Mesenchymal stem cell (in vitro differentiated cells and primary cell): ENCODE measurements around the gene GTF3C2.

Experiments used
- DNase-seq: peaks from one replicate; pipeline ENCODE4 v3.0.0-alpha.2; 2013
- H2AFZ ChIP-seq: one replicate; pipeline ENCODE4 v1.6.1; 2013; ENCODE audit warnings: low read depth, mild to moderate bottlenecking, control low read depth, inconsistent platforms, low read length, moderate library complexity
- H2AK5ac ChIP-seq: 2 replicates; pipeline ENCODE4 v1.6.1; 2013; ENCODE audit warnings: low read length, moderate library complexity, mild to moderate bottlenecking, inconsistent platforms; ENCODE audit not compliant: severe bottlenecking
- H2BK120ac ChIP-seq: one replicate; pipeline ENCODE4 v1.6.1; 2013; ENCODE audit warnings: low read depth, mild to moderate bottlenecking, inconsistent platforms, low read length, moderate library complexity
- H2BK12ac ChIP-seq, 2 experiments: one replicate each; pipeline ENCODE4 v1.6.1; 2013; ENCODE audit warnings: inconsistent platforms in 2 of 2, low read length in 2 of 2, mild to moderate bottlenecking in 2 of 2, moderate library complexity in 2 of 2, control low read depth in 1 of 2
- H2BK15ac ChIP-seq: one replicate; pipeline ENCODE4 v1.6.1; 2013; ENCODE audit warnings: mild to moderate bottlenecking, low read depth, inconsistent platforms; ENCODE audit not compliant: poor library complexity, severe bottlenecking
- H2BK5ac ChIP-seq: 2 replicates; pipeline ENCODE4 v1.6.1; 2013; ENCODE audit warnings: low read depth, mild to moderate bottlenecking, low read length, control low read depth, inconsistent platforms; ENCODE audit not compliant: poor library complexity, severe bottlenecking
- H3K14ac ChIP-seq, 2 experiments: one replicate each; pipeline ENCODE4 v1.6.1; 2013; ENCODE audit warnings: inconsistent platforms in 2 of 2, low read length in 2 of 2, control low read depth in 1 of 2, mild to moderate bottlenecking in 1 of 2, moderate library complexity in 1 of 2
- H3K18ac ChIP-seq, 2 experiments: one replicate each; pipeline ENCODE4 v1.6.1; 2013; ENCODE audit warnings: inconsistent platforms in 2 of 2, low read length in 2 of 2, control low read depth in 1 of 2, low read depth in 1 of 2, mild to moderate bottlenecking in 1 of 2
- H3K23ac ChIP-seq, 2 experiments: one replicate each; pipeline ENCODE4 v1.6.1; 2013; ENCODE audit warnings: inconsistent platforms in 2 of 2, low read length in 2 of 2, mild to moderate bottlenecking in 2 of 2, moderate library complexity in 2 of 2, control low read depth in 1 of 2
- H3K27ac ChIP-seq: 2 replicates; pipeline ENCODE4 v1.5.1; 2013; ENCODE audit warnings: mild to moderate bottlenecking, moderate library complexity, low read length, control low read depth, inconsistent platforms; ENCODE audit not compliant: poor library complexity, severe bottlenecking
- H3K27me3 ChIP-seq, 2 experiments: 2 replicates each; pipeline versions ENCODE4 v1.6.1 to v1.7.0; 2013; ENCODE audit warnings: low read length in 2 of 2, mild to moderate bottlenecking in 2 of 2, moderate library complexity in 2 of 2, control low read depth in 1 of 2, inconsistent platforms in 1 of 2; ENCODE audit not compliant: control insufficient read depth in 1 of 2, insufficient read depth in 1 of 2
- H3K36me3 ChIP-seq, 2 experiments: 2 replicates each; pipeline versions ENCODE4 v1.6.1 to v1.7.0; 2013; ENCODE audit warnings: low read length in 2 of 2, control low read depth in 1 of 2, inconsistent platforms in 1 of 2, low read depth in 1 of 2, mild to moderate bottlenecking in 1 of 2; ENCODE audit not compliant: insufficient read depth in 2 of 2, control insufficient read depth in 1 of 2
- H3K4ac ChIP-seq, 2 experiments: one replicate each; pipeline ENCODE4 v1.6.1; 2013; ENCODE audit warnings: inconsistent platforms in 2 of 2, low read length in 2 of 2, mild to moderate bottlenecking in 2 of 2, moderate library complexity in 2 of 2, control low read depth in 1 of 2, low read depth in 1 of 2
- H3K4me1 ChIP-seq: 2 replicates; pipeline ENCODE4 v1.6.1; 2013; ENCODE audit warnings: low read depth, low read length, control low read depth; ENCODE audit not compliant: control insufficient read depth, insufficient read depth
- H3K4me2 ChIP-seq: 2 replicates; pipeline ENCODE4 v1.6.1; 2013; ENCODE audit warnings: low read length, mild to moderate bottlenecking, inconsistent platforms; ENCODE audit not compliant: poor library complexity, severe bottlenecking
- H3K4me3 ChIP-seq, 2 experiments: 2 replicates each; pipeline versions ENCODE4 v1.5.1 to v1.7.0; 2013; ENCODE audit warnings: low read length in 2 of 2, mild to moderate bottlenecking in 2 of 2, control low read depth in 1 of 2, low read depth in 1 of 2; ENCODE audit not compliant: insufficient read depth in 1 of 2
- H3K79me1 ChIP-seq: replicated peaks from 2 replicates; pipeline ENCODE4 v1.6.1; 2013; ENCODE audit warnings: mild to moderate bottlenecking, control low read depth, low read length, inconsistent platforms; ENCODE audit not compliant: poor library complexity, severe bottlenecking
- H3K9ac ChIP-seq: 2 replicates; pipeline ENCODE4 v1.7.0; 2013; ENCODE audit warnings: mild to moderate bottlenecking, low read length, moderate library complexity
- H3K9me3 ChIP-seq: 2 replicates; pipeline ENCODE4 v1.7.0; 2013; ENCODE audit warnings: mild to moderate bottlenecking, low read length; ENCODE audit not compliant: control insufficient read depth
- H4K8ac ChIP-seq: one replicate; pipeline ENCODE4 v1.6.1; 2013; ENCODE audit warnings: inconsistent platforms, mild to moderate bottlenecking, low read length, moderate library complexity
- H4K91ac ChIP-seq: one replicate; pipeline ENCODE4 v1.6.1; 2013; ENCODE audit warnings: mild to moderate bottlenecking, low read length, inconsistent platforms
- WGBS: methylation state at CpG from one replicate; pipeline ENCODE4 v1.1.7; 2013; ENCODE audit warnings: mixed read lengths; 5-methylcytosine and 5-hydroxymethylcytosine counted together

Gene GTF3C2

GRCh38 chr2:27323596-27324285 lies 32.8 kb downstream of the GTF3C2 start:
- Histone ChIP-seq H3K27ac (peak overlapping the region; percentile 94), H4K91ac (no peak overlapping the region), H2BK15ac (no peak overlapping the region), H3K9ac (peak overlapping the region; percentile 99), H2BK120ac (no peak overlapping the region), H3K79me1 (peaks cover 11% of the 10 kb centered on the region), H3K4ac (peak overlapping the region; percentile 83 to 87), H3K23ac (no peak overlapping the region), H3K18ac (peak overlapping the region; percentile 90 to 95), H3K4me1 (peaks cover 13% of the 10 kb centered on the region), H2BK5ac (no peak overlapping the region), H3K9me3 (no peaks in the 10 kb centered on the region), H4K8ac (peak overlapping the region; percentile 97), H3K4me2 (peak overlapping the region; percentile 96), H2AK5ac (peak overlapping the region; percentile 62), H2AFZ (no peak overlapping the region), H2BK12ac (no peak overlapping the region), H3K27me3 (no peaks in the 10 kb centered on the region), H3K36me3 (peaks cover 17 to 31% of the 10 kb centered on the region in 2 experiments), H3K14ac (no peak overlapping the region), H3K4me3 (peak overlapping the region in 1 of 2 experiments; percentile 91)
- no peak for DNase-seq
- 26% methylated on average over 5 of the region's 5 CpGs for WGBS

GRCh38 chr2:27322766-27323595 lies 33.6 kb downstream of the GTF3C2 start, which contains the start of gene MPV17:
Gene MPV17, minus strand, starts transcription at chr2:27323097. Its CDS starts 580 bp downstream, at chr2:27322517.
- Histone ChIP-seq H3K27me3 (no peaks in the 10 kb centered on the region), H2BK120ac (peak within 1 kb of the TSS; percentile 73)
- WGBS = 4% methylated on average over 31 of the region's 39 CpGs

GRCh38 chr2:27322301-27322765 lies 34.2 kb downstream of the GTF3C2 start:
- H3K14ac ChIP-seq = peak overlapping the region in 1 of 2 experiments; percentile 75
- DNase-seq = peak; percentile 40
- peak overlapping the region; percentile 79 to 81 for H3K18ac ChIP-seq
- H3K27me3 ChIP-seq = no peaks in the 10 kb centered on the region
- H3K9ac ChIP-seq = peak overlapping the region; percentile 99
- H2AFZ ChIP-seq = peak overlapping the region; percentile 70
- peak overlapping the region; percentile 1 for H2BK120ac ChIP-seq
- peak overlapping the region in 1 of 2 experiments; percentile 76 for H2BK12ac ChIP-seq
- peak overlapping the region; percentile 96 for H3K4me2 ChIP-seq
- H2BK15ac ChIP-seq = peak overlapping the region; percentile 70
- H3K4me3 ChIP-seq = peak overlapping the region; percentile 73 to 91
- H2AK5ac ChIP-seq = peak overlapping the region; percentile 88
- 6% methylated on average over 9 of the region's 10 CpGs for WGBS
- peak overlapping the region; percentile 90 for H4K8ac ChIP-seq
- H3K79me1 ChIP-seq = peaks cover 14% of the 10 kb centered on the region
- H3K36me3 ChIP-seq = peaks cover 18 to 25% of the 10 kb centered on the region in 2 experiments
- H3K23ac ChIP-seq = peak overlapping the region in 1 of 2 experiments; percentile 16
- H2BK5ac ChIP-seq = peak overlapping the region; percentile 62
- peak overlapping the region; percentile 76 for H3K27ac ChIP-seq
- H3K4ac ChIP-seq = peak overlapping the region; percentile 80 to 89
- H4K91ac ChIP-seq = peak overlapping the region; percentile 73
- peaks cover 13% of the 10 kb centered on the region for H3K4me1 ChIP-seq
- no peaks in the 10 kb centered on the region for H3K9me3 ChIP-seq

More at GRCh38 chr2:27322766-27323595, 33.6 kb downstream of the GTF3C2 start, which contains the start of gene MPV17:
- peak; percentile 94 for DNase-seq
- peak within 1 kb of the TSS; percentile 90 to 95 for H3K18ac ChIP-seq
- H3K27ac ChIP-seq = peak within 1 kb of the TSS; percentile 94
- H3K9ac ChIP-seq = peak within 1 kb of the TSS; percentile 99
- H2BK15ac ChIP-seq = peak within 1 kb of the TSS; percentile 70
- peaks cover 17 to 23% of the 10 kb centered on the region in 2 experiments for H3K36me3 ChIP-seq
- peak within 1 kb of the TSS; percentile 86 for H2BK5ac ChIP-seq
- peak within 1 kb of the TSS; percentile 97 for H4K91ac ChIP-seq
- peak within 1 kb of the TSS; percentile 97 for H4K8ac ChIP-seq
- H3K23ac ChIP-seq = peak within 1 kb of the TSS in 1 of 2 experiments; percentile 75
- peak within 1 kb of the TSS; percentile 87 to 89 for H3K4ac ChIP-seq
- H2AK5ac ChIP-seq = peak within 1 kb of the TSS; percentile 88
- H3K4me2 ChIP-seq = peak within 1 kb of the TSS; percentile 96
- peaks cover 11% of the 10 kb centered on the region for H3K79me1 ChIP-seq
- no peaks in the 10 kb centered on the region for H3K9me3 ChIP-seq
- H2AFZ ChIP-seq = peak within 1 kb of the TSS; percentile 72
- H3K4me3 ChIP-seq = peak within 1 kb of the TSS; percentile 73 to 91
- peaks cover 13% of the 10 kb centered on the region for H3K4me1 ChIP-seq
- H2BK12ac ChIP-seq = peak within 1 kb of the TSS in 1 of 2 experiments; percentile 76
- H3K14ac ChIP-seq = peak within 1 kb of the TSS in 1 of 2 experiments; percentile 75
